Mucosa of descending colon (tissue), 3 donors: Measurements from ENCODE around the gene SYT12. TPM values are rescaled to one million over a fixed set of nuclear protein-coding genes. Genes with fewer than 3 reads are reported as not detected.

Experiments
- ATAC-seq: fragments of 200-7000 bp; cut with Tn5 transposase; one replicate; pipeline ENCODE4 v1.9.1; 2020; ENCODE audit warnings: mild to moderate bottlenecking, moderate library complexity
- DNase-seq, 3 donors: peaks; one replicate each; pipeline ENCODE4 v3.0.0-alpha.2; 2020
- H3K36me3 ChIP-seq: fragments of 200-600 bp; one replicate; pipeline ENCODE4 v1.8.0; 2021; ENCODE audit warnings: low read depth, mild to moderate bottlenecking
- H3K4me1 ChIP-seq: fragments of 200-600 bp; one replicate; pipeline ENCODE4 v1.8.0; 2021; ENCODE audit warnings: low read depth, mild to moderate bottlenecking
- H3K4me3 ChIP-seq: fragments of 200-600 bp; one replicate; pipeline ENCODE4 v1.8.0; 2021; ENCODE audit warnings: mild to moderate bottlenecking
- H3K9me3 ChIP-seq: fragments of 200-600 bp; one replicate; pipeline ENCODE4 v1.8.0; 2021; ENCODE audit warnings: mild to moderate bottlenecking
- intact Hi-C, 2 donors: fragments of 100-400 bp; cut with DNase I in 1 of 2; cut with micrococcal nuclease in 1 of 2; formaldehyde crosslinking; loops; one replicate each; pipeline versions ENCODE4 v1.11.0 to v1.11.1; 2022; cut with DNase I, micrococcal nuclease
- total RNA-seq, 3 donors: library from RNA; stranded (reverse); fragmentation: NEBNext Ultra II Directional in 2 of 3; extraction: Animal tissue kit (Norgen Biotek cat#: 25700) in 2 of 3; gene quantifications; one replicate each; pipeline versions ENCODE4 v1.2.1 to v1.2.4, GENCODE V29; 2021 to 2023
- TF ChIP-seq, protein P1 (sequence below): fragments of 200-600 bp; IDR thresholded peaks from one replicate; pipeline ENCODE4 v1.8.0; 2022; ENCODE audit warnings: antibody characterized with exemption, mild to moderate bottlenecking
- donor health status: DM: no; HTN: no; CAD: no; lungs with moderate emphysema.
- donor health status: DM: no; HTN: no; CAD: no.
- donor health status: DM: no; HTN: yes; CAD: no.

The SYT12 gene
- total RNA-seq, 3 donors from 2014 or later = 0.09 TPM; not detected in 2

DNA sequence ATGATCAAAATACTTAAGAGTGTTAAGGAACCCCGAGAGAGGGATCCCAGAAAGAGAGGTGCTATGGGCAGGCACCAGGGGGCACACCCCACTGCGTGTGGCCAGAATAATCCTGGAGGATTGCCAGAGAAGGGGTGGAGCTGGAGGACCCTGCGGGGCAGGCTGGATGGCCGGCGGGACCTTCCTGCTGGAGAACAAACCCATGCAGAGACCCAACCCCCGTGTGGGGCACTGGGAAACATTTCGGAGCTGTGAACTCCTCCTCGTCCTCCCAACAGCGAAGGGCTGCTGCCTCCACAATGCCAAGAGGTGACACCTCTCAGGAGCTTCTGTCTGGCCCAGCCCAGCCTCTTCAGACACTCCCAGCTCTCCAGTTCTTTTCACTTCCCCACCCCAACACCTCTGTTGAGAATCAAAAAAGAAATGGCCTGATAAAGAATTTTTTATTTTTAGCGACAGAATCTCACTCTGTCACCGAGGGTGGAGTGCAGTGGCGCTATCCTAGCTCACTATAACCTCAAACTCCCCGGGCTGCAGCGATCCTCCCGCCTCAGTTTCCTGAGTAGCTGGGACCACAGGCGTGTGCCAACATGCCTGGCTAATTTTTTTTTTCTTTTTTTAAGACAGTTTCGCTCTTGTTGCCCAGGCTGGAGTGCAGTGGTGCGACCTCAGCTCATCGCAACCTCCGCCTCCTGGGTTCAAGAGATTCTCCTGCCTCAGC is 59.3 kb downstream of the SYT12 start:
- no peak overlapping the region for H3K4me3 ChIP-seq
- no peaks in the 10 kb centered on the region for H3K9me3 ChIP-seq
- ATAC-seq (no peak), DNase-seq (peak in 2 of 3 donors; percentile 14 to 34)
- H3K4me1 ChIP-seq = peaks cover 14% of the 10 kb centered on the region
- TF ChIP-seq, protein P1, sequence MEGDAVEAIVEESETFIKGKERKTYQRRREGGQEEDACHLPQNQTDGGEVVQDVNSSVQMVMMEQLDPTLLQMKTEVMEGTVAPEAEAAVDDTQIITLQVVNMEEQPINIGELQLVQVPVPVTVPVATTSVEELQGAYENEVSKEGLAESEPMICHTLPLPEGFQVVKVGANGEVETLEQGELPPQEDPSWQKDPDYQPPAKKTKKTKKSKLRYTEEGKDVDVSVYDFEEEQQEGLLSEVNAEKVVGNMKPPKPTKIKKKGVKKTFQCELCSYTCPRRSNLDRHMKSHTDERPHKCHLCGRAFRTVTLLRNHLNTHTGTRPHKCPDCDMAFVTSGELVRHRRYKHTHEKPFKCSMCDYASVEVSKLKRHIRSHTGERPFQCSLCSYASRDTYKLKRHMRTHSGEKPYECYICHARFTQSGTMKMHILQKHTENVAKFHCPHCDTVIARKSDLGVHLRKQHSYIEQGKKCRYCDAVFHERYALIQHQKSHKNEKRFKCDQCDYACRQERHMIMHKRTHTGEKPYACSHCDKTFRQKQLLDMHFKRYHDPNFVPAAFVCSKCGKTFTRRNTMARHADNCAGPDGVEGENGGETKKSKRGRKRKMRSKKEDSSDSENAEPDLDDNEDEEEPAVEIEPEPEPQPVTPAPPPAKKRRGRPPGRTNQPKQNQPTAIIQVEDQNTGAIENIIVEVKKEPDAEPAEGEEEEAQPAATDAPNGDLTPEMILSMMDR = no peak
- intact Hi-C loops = loop anchor here in 1 of 2 donors (10.0 kb wide), 1 partner anchor 83 kb away; no protein-coding TSS in a partner anchor
- H3K36me3 ChIP-seq = no peaks in the 10 kb centered on the region

DNA sequence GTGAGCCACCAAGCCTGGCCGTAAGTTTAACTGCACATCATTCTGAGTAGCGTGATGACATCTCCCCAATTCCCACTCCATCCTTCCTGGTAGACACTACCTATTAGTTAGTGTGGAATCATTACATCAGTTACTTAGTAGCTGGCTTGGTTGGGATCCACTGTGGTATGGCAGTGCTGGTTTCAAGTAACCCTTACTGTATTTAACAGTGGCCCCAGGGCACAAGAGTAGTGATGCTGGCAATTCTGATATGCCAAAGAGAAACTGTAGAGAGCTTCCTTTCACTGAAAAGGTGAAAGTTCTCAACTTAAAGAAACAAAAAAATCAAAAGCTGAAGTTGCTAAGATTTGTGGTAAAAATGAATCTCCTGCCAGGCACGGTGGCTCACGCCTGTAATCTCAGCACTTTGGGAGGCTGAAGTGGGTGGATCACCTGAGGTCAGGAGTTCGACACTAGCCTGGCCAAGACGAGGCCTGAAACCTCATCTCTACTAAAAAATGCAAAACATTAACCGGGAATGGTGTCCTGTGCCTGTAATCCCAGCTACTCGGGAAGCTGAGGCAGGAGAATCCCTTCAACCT is 60.9 kb downstream of the SYT12 start:
- Histone ChIP-seq H3K9me3 (no peaks in the 10 kb centered on the region), H3K4me3 (no peak overlapping the region), H3K36me3 (no peaks in the 10 kb centered on the region), H3K4me1 (peaks cover 9% of the 10 kb centered on the region)
- ATAC-seq (no peak), DNase-seq (no peak)
- TF ChIP-seq, protein P1 = no peak
- intact Hi-C loops = loop anchor here in 1 of 2 donors (10.0 kb wide), 1 partner anchor 81 kb away; no protein-coding TSS in a partner anchor

GRCh38 chr11:67085617-67086016 is 62.7 kb downstream of the SYT12 start:
- no peak for DNase-seq
- Histone ChIP-seq H3K4me1 (peaks cover 9% of the 10 kb centered on the region), H3K36me3 (no peaks in the 10 kb centered on the region), H3K4me3 (no peak overlapping the region), H3K9me3 (no peaks in the 10 kb centered on the region)
- TF ChIP-seq, protein P1 = no peak
- intact Hi-C loops = loop anchor here in 1 of 2 donors (10.0 kb wide), 1 partner anchor 79 kb away; no protein-coding TSS in a partner anchor
- no peak for ATAC-seq

GRCh38 chr11:67090717-67091116 is 67.8 kb downstream of the SYT12 start:
- Histone ChIP-seq H3K4me1 (no peaks in the 10 kb centered on the region), H3K4me3 (no peak overlapping the region), H3K36me3 (no peaks in the 10 kb centered on the region), H3K9me3 (no peaks in the 10 kb centered on the region)
- intact Hi-C loops = no loop called here
- TF ChIP-seq, protein P1 = no peak
- ATAC-seq (no peak), DNase-seq (no peak)

GRCh38 chr11:67095214-67095507 is 72.2 kb downstream of the SYT12 start:
- DNase-seq (no peak), ATAC-seq (no peak)
- Histone ChIP-seq H3K9me3 (no peaks in the 10 kb centered on the region), H3K36me3 (no peaks in the 10 kb centered on the region), H3K4me3 (no peak overlapping the region), H3K4me1 (no peaks in the 10 kb centered on the region)
- intact Hi-C loops = no loop called here
- TF ChIP-seq, protein P1 = peak; percentile 2
